ENCODE results near the gene SRGAP1.
"Not testable (repeated sequence)": the region's sequence is repeated elsewhere in the genome, so short reads cannot be mapped to it uniquely, and the experiment has no call there.

SRGAP1 gene

GRCh38 chr12:64132672-64133071 is 288.2 kb downstream of the SRGAP1 start:
- DNase-seq: not testable (repeated sequence)

- no peak for DNase-seq
These were observed 292.6 kb downstream of the SRGAP1 start for GRCh38 chr12:64137117-64137516.

- no peak for DNase-seq
These were observed 294.5 kb downstream of the SRGAP1 start for GRCh38 chr12:64139021-64139420.

- no peak for DNase-seq
These were observed 297.9 kb downstream of the SRGAP1 start for GRCh38 chr12:64142382-64142781.

GRCh38 chr12:64142784-64143183 is 298.3 kb downstream of the SRGAP1 start:
- no peak for DNase-seq

- DNase-seq: no peak
These were observed 300.7 kb downstream of the SRGAP1 start for GRCh38 chr12:64145226-64145625.

GRCh38 chr12:64147011-64147631 is 302.6 kb downstream of the SRGAP1 start:
- no peak for DNase-seq

GRCh38 chr12:64147875-64148274 is 303.4 kb downstream of the SRGAP1 start:
- no peak for DNase-seq

GRCh38 chr12:64154677-64155076 is 310.2 kb downstream of the SRGAP1 start:
- DNase-seq: no peak

- DNase-seq: no peak
These were observed 312.6 kb downstream of the SRGAP1 start for GRCh38 chr12:64157110-64157509.

- no peak for DNase-seq
These were observed 315.7 kb downstream of the SRGAP1 start for GRCh38 chr12:64160021-64160710.

- no peak for DNase-seq
These were observed 316.2 kb downstream of the SRGAP1 start for GRCh38 chr12:64160711-64161060.

GRCh38 chr12:64166606-64167005 is 322.1 kb downstream of the SRGAP1 start:
- DNase-seq: not testable (repeated sequence)

GRCh38 chr12:64167041-64167440 is 322.5 kb downstream of the SRGAP1 start:
- DNase-seq: not testable (repeated sequence)

GRCh38 chr12:64170024-64170423 is 325.5 kb downstream of the SRGAP1 start:
- no peak for DNase-seq

- no peak for DNase-seq
These were observed 326.2 kb downstream of the SRGAP1 start for GRCh38 chr12:64170730-64171129.

- DNase-seq: no peak
These were observed 327.2 kb downstream of the SRGAP1 start for GRCh38 chr12:64171715-64172114.

- no peak for DNase-seq
These were observed 327.9 kb downstream of the SRGAP1 start for GRCh38 chr12:64172143-64172970.

- DNase-seq: no peak
These were observed 329.0 kb downstream of the SRGAP1 start for GRCh38 chr12:64173456-64173855.

- no peak for DNase-seq
These were observed 330.9 kb downstream of the SRGAP1 start for GRCh38 chr12:64175254-64175945.

- DNase-seq: no peak
These were observed 332.5 kb downstream of the SRGAP1 start for GRCh38 chr12:64177001-64177400.

GRCh38 chr12:64178122-64178521 is 333.6 kb downstream of the SRGAP1 start:
- DNase-seq: no peak

GRCh38 chr12:64180951-64181350 is 336.5 kb downstream of the SRGAP1 start:
- no peak for DNase-seq
